Upper lobe of left lung (tissue), 6 donors: ENCODE data around the gene B4GALNT1. TPM values are rescaled to one million over a fixed set of nuclear protein-coding genes. Genes with fewer than 3 reads are reported as not detected.

Source experiments
- ATAC-seq, 2 donors: fragments of 200-7000 bp; cut with Tn5 transposase; one replicate each; pipeline ENCODE4 v1.9.1; 2022; ENCODE audit warnings: mild to moderate bottlenecking in 2 of 2, moderate library complexity in 2 of 2; ENCODE audit not compliant: low FRiP score in 2 of 2
- DNase-seq, 2 donors: peaks; one replicate each; pipeline ENCODE4 v3.0.0-alpha.2; 2019 to 2020
- H3K27ac ChIP-seq, 4 donors: fragments of 200-600 bp; sonication (generic); one replicate each; pipeline ENCODE4 v1.5.1; 2016 to 2019
- H3K27me3 ChIP-seq, 4 donors: fragments of 200-600 bp; sonication (generic); one replicate each; pipeline ENCODE4 v1.5.1; 2017 to 2019
- H3K36me3 ChIP-seq, 4 donors: fragments of 200-600 bp; sonication (generic); one replicate each; pipeline ENCODE4 v1.5.1; 2016 to 2019
- H3K4me1 ChIP-seq, 4 donors: fragments of 200-600 bp; sonication (generic); one replicate each; pipeline ENCODE4 v1.5.1; 2018 to 2019
- H3K4me3 ChIP-seq, 4 donors: fragments of 200-600 bp; sonication (generic); one replicate each; pipeline ENCODE4 v1.5.1; 2017 to 2019; ENCODE audit warnings: mild to moderate bottlenecking in 2 of 4, moderate library complexity in 1 of 4
- H3K9me3 ChIP-seq, 4 donors: fragments of 200-600 bp; sonication (generic); one replicate each; pipeline ENCODE4 v1.5.1; 2018 to 2019
- CTCF ChIP-seq, 6 experiments: fragments of 450-650 bp in 4 of 6; fragments of 200-600 bp in 2 of 6; sonication (generic) in 2 of 6; IDR thresholded peaks; one replicate each; pipeline ENCODE4 v1.5.1; 2016 to 2019; ENCODE audit warnings: antibody characterized with exemption in 6 of 6
- EP300 ChIP-seq, 4 donors: sonication (generic); formaldehyde crosslinking; IDR thresholded peaks; one replicate each; pipeline ENCODE4 v1.5.1; 2017; ENCODE audit warnings: antibody characterized with exemption in 4 of 4, control low read depth in 2 of 4
- POLR2A ChIP-seq, 4 donors: fragments of 450-650 bp; IDR thresholded peaks; one replicate each; pipeline ENCODE4 v1.5.1; 2016 to 2017; ENCODE audit warnings: antibody characterized with exemption in 4 of 4, mild to moderate bottlenecking in 2 of 4
- POLR2AphosphoS5 ChIP-seq, 2 donors: sonication (generic); formaldehyde crosslinking; IDR thresholded peaks; one replicate each; pipeline ENCODE4 v1.5.1; 2017; ENCODE audit warnings: antibody characterized with exemption in 2 of 2
- WGBS, 2 donors: methylation state at CpG; one replicate each; pipeline ENCODE4 v1.1.5; 2017 to 2018; 5-methylcytosine and 5-hydroxymethylcytosine counted together
- total RNA-seq, 6 donors: library from RNA; depleted of rRNA in 4 of 6; stranded (reverse); fragments of >200 nt in 4 of 6; gene quantifications; one replicate each; pipeline versions ENCODE4 v1.1.0 to v1.2.1, GENCODE V29; 2016 to 2021
- donor health status: DM: no; HTN: no; CAD: no; lungs with moderate emphysema.
- donor health status: DM: no; HTN: yes; CAD: no; lungs with severe emphysema.

Gene B4GALNT1
- total RNA-seq, 6 donors from 2014 or later = under 0.01 to 2.6 (median 0.80) TPM

- TF ChIP-seq CTCF (IDR thresholded peaks at IDR 0.05) (no peak), POLR2A (IDR thresholded peaks at IDR 0.05) (no peak), POLR2AphosphoS5 (IDR thresholded peaks at IDR 0.05) (no peak), EP300 (IDR thresholded peaks at IDR 0.05) (no peak)
- Histone ChIP-seq H3K4me1 (peaks cover 0 to 5% (median 0%) of the 10 kb centered on the region in 4 donors), H3K36me3 (no peaks in the 10 kb centered on the region), H3K27ac (no peak overlapping the region), H3K9me3 (no peaks in the 10 kb centered on the region), H3K4me3 (no peak overlapping the region), H3K27me3 (no peaks in the 10 kb centered on the region)
- DNase-seq (no peak), ATAC-seq (no peak)
Observed at GRCh38 chr12:57584690-57585089, 48.3 kb downstream of the B4GALNT1 start.

GRCh38 chr12:57584050-57584449, 49.0 kb downstream of the B4GALNT1 start:
- no peak for DNase-seq
- H3K27ac ChIP-seq = no peak overlapping the region
- TF ChIP-seq POLR2A (IDR thresholded peaks at IDR 0.05) (no peak), POLR2AphosphoS5 (IDR thresholded peaks at IDR 0.05) (no peak), CTCF (IDR thresholded peaks at IDR 0.05) (no peak), EP300 (IDR thresholded peaks at IDR 0.05) (no peak)

GRCh38 chr12:57583008-57583831, 49.8 kb downstream of the B4GALNT1 start:
- peak; percentile 90 to 97 for ATAC-seq
- TF ChIP-seq POLR2A (IDR thresholded peaks at IDR 0.05) (no peak), EP300 (IDR thresholded peaks at IDR 0.05) (no peak), POLR2AphosphoS5 (IDR thresholded peaks at IDR 0.05) (no peak), CTCF (IDR thresholded peaks at IDR 0.05) (peak; percentile 87 to 96 (median 92))
- no peaks in the 10 kb centered on the region for H3K36me3 ChIP-seq

More at GRCh38 chr12:57584050-57584449, 49.0 kb downstream of the B4GALNT1 start:
- no peaks in the 10 kb centered on the region for H3K27me3 ChIP-seq
- ATAC-seq = no peak
- 94 to 100% methylated on average over 2 of the region's 2 CpGs for WGBS, 2 donors
- no peaks in the 10 kb centered on the region for H3K9me3 ChIP-seq
- H3K4me1 ChIP-seq = peaks cover 0 to 5% (median 0%) of the 10 kb centered on the region in 4 donors
- H3K36me3 ChIP-seq = no peaks in the 10 kb centered on the region
- no peak overlapping the region for H3K4me3 ChIP-seq

GRCh38 chr12:57582440-57582839, 50.6 kb downstream of the B4GALNT1 start:
- no peaks in the 10 kb centered on the region for H3K9me3 ChIP-seq
- 100% methylated on average over 1 of the region's 1 CpG for WGBS, 2 donors

More at GRCh38 chr12:57583008-57583831, 49.8 kb downstream of the B4GALNT1 start:
- H3K4me3 ChIP-seq = no peak overlapping the region
- no peak overlapping the region for H3K27ac ChIP-seq
- no peaks in the 10 kb centered on the region for H3K27me3 ChIP-seq
- DNase-seq = peak in 1 of 2 donors; percentile 70
- H3K9me3 ChIP-seq = no peaks in the 10 kb centered on the region
- WGBS, 2 donors = 50 to 52% methylated on average over 12 to 13 of the region's 13 CpGs
- peaks cover 0 to 5% (median 0%) of the 10 kb centered on the region in 4 donors for H3K4me1 ChIP-seq

More at GRCh38 chr12:57582440-57582839, 50.6 kb downstream of the B4GALNT1 start:
- DNase-seq (no peak), ATAC-seq (no peak)
- no peak for TF ChIP-seq POLR2A (IDR thresholded peaks at IDR 0.05)
- no peak for TF ChIP-seq EP300 (IDR thresholded peaks at IDR 0.05)
- no peak for TF ChIP-seq POLR2AphosphoS5 (IDR thresholded peaks at IDR 0.05)
- TF ChIP-seq CTCF (IDR thresholded peaks at IDR 0.05) = no peak
- H3K4me3 ChIP-seq = no peak overlapping the region
- peaks cover 0 to 5% (median 0%) of the 10 kb centered on the region in 4 donors for H3K4me1 ChIP-seq
- no peak overlapping the region for H3K27ac ChIP-seq
- no peaks in the 10 kb centered on the region for H3K36me3 ChIP-seq
- H3K27me3 ChIP-seq = no peaks in the 10 kb centered on the region
